Activated CD8-positive, alpha-beta memory T cell treated with anti-CD3 and anti-CD28 coated beads, Interleukin-2, amount 50 U/mL, for 24 hours (primary cell): ENCODE results near the gene RASA3.

Experiments
- DNase-seq: peaks from one replicate; pipeline ENCODE4 v3.0.0-alpha.2; 2020; ENCODE audit errors: extremely low read depth

Gene RASA3

DNA sequence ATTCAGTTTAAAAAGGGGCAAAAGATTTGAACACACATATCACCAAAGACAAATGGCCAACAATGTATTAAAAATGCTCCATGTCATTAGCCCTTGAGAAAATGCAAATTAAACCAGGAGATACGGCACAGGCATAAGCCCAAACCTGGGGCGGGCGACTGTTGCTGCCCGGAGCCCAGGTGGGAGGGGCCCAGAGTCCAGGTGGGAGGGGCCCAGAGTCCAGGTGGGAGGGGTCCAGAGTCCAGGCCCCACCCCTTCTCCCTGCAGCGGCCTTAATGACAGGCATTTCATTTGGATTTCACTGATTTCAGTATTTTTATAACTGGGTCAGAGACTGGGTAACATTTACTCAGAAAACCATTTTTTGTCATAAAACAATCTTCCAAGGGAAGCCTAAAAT, 78.2 kb downstream of the RASA3 start:
- DNase-seq, result no peak

- no peak for DNase-seq
These were observed 79.4 kb downstream of the RASA3 start for GRCh38 chr13:114053026-114053425.

- DNase-seq, result no peak
These were observed 81.6 kb downstream of the RASA3 start for GRCh38 chr13:114050536-114051450.

GRCh38 chr13:114049626-114050101, 82.8 kb downstream of the RASA3 start:
- no peak for DNase-seq

GRCh38 chr13:114049026-114049425, 83.4 kb downstream of the RASA3 start:
- no peak for DNase-seq

DNA sequence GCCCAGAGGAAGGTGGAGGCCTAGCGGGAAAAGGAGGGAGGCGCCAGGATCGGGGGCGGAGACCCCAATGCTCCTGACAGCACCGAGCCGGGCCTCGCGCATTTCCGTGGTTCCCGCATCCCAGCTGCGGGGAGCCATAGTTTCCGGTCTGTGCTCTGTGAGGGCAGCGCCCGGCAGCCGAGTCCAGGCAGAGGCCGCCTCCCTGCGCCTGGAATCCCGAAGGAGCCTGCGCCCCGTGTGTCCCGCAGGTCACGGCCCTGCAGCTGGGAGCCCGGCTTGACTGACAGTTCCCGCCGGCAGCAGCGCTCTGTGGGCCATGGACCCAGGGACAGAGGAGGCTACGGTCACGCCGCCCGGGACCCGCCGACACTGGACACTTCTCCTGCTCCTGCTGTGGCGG, 84.0 kb downstream of the RASA3 start:
- DNase-seq, result no peak

- no peak for DNase-seq
These were observed 85.0 kb downstream of the RASA3 start for GRCh38 chr13:114047358-114047881.

- no peak for DNase-seq
These were observed 85.9 kb downstream of the RASA3 start for GRCh38 chr13:114046431-114046975.

GRCh38 chr13:114045113-114045735, 87.2 kb downstream of the RASA3 start:
- no peak for DNase-seq

DNA sequence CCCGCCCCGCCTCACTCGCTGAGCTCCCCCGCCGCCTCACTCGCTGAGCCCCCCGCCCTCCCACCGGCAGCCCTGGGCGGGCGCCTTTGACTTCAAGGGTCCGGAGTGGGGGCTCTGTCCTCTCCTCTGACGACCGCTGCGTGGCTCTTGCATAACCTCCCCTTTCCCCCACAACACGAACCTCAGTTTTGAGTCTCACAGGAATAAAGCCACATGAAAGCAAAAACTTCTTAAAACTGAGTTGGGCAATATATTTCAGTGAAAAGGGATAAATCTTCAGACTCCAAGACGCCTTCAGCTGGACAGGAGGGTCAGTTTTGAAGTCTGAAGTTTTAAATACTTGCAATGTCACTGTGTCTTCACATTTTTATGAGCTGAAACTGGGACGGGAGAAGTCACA, 87.9 kb downstream of the RASA3 start:
- DNase-seq, result no peak

DNA sequence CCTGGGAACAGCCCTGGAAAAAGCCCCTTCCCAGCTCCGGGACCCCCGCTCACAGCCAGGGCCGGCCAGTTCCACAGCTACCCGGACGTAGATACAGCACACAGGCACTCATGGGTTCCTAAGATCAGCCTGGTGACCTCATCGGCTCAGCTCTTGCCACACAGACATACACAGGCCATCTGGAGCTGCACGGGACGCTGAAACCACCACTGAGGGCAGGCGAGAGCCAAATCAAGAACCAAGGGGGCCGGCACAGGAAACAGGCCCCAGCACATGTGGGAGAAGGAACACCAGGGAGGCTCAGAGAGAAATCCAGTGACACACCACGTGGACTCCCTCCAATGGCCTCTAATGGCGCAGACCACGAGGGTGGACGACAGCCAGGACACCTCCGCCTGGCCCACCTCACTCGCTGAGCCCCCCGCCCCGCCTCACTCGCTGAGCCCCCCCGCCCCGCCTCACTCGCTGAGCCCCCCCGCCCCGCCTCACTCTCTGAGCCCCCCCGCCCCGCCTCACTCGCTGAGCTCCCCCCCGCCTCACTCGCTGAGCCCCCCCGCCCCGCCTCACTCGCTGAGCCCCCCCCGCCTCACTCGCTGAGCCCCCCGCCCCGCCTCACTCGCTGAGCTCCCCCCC, 88.9 kb downstream of the RASA3 start:
- no peak for DNase-seq

GRCh38 chr13:114042066-114042815, 90.2 kb downstream of the RASA3 start:
- DNase-seq, result no peak

DNA sequence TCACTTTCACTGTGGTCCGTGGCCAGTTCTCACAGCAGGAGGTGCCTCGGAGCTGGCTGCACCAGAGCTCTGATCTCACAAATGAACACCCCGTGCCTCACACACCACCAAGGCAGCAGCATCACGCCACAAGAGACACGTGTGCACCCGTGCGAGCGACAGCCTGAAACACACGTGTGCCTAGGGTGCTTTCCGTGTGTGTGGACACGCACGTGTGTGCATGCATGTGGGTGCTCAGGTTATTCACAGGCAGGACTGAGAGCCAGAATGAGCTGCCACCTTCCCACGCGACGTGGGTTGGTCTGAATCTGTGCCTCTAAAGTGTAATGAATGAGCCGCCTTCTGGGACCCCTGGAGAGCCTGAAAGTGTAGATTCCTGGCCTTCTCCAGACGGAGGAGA, 90.9 kb downstream of the RASA3 start:
- no peak for DNase-seq

DNA sequence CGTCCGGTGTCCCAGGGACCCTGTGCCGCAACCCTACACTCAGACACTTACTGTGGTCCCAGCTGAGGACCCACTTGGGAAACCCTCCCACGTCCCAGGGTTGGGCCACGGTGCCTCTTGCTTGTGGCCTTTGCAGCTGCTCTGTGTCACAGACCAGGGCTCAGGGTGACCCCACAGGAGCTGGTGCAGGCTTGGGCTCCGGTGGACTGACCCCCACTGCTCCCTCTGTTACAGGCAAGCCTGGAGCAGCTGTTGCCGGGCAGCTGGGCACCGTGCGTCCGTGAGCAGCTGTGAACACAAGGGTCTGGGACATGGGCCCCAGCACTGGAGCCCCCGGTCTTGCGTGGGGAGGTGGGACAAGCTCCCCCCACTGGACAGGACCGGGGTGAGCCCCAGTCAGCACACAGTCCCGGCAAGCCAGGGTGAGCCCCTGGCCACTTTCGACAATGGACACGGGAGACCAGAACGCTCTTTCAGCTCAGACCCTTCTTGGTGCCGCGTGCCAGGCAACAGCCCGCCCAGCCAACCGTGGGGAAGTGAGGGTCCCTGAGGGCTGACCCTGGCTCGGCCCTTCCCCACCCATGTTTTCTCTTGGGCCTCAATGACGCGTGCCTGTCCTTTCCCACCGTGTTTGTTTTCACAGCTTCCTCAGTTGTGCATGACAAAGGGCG, 92.8 kb downstream of the RASA3 start:
- no peak for DNase-seq

DNA sequence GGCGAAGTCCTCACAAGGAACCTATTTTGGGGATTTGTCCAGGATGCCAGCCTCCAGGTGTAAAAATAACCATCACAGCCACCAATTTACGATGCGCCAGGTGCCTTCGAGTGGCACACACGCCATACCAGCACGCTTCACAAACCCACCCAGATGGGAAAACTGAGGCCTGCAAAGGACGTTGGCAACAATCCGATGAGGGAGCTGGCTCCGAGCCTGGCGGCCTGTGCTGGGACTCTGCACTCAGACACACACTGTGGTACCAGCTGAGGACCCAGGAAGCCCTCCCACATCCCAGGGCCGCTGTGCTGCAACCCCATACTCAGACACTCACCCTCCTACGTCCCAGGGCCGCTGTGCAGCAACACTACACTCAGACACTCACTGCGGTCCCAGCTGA, 93.5 kb downstream of the RASA3 start:
- no peak for DNase-seq

- no peak for DNase-seq
These were observed 94.2 kb downstream of the RASA3 start for GRCh38 chr13:114038211-114038613.

DNA sequence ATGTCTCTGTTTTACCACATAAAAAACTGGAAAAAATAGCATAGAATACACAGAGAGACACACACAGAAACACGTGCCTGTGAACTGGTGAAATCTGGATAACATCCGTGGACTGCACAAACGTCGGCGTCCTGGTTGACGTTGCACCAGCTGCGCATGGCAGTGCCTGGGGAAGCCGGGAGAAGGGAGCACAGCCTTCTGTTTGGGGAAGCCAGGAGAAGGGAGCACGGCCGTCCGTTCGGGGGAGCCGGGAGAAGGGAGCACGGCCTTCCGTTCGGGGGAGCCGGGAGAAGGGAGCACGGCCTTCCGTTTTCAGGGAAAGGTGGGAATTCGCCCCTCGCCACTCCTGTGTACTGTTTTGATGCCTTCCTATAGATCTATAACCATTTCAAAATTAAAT, 94.7 kb downstream of the RASA3 start:
- no peak for DNase-seq

GRCh38 chr13:114035583-114036531, 96.6 kb downstream of the RASA3 start:
- no peak for DNase-seq

- no peak for DNase-seq
These were observed 97.2 kb downstream of the RASA3 start for GRCh38 chr13:114035186-114035582.

- no peak for DNase-seq
These were observed 97.9 kb downstream of the RASA3 start for GRCh38 chr13:114034481-114034891.
